VCaP (cell line): Measurements from ENCODE around the gene DNM1.

Experiments used
- H3K27ac ChIP-seq: fragments of 450-650 bp; 2 replicates; pipeline ENCODE4 v1.5.1; 2017
- CTCF ChIP-seq: fragments of 450-650 bp; conservative IDR thresholded peaks from 2 replicates; pipeline ENCODE4 v1.5.1; 2017; ENCODE audit warnings: mild to moderate bottlenecking, moderate library complexity

Gene DNM1

GRCh38 chr9:128216781-128217553 lies 13.8 kb downstream of the DNM1 start:
- no peak overlapping the region for H3K27ac ChIP-seq
- TF ChIP-seq CTCF: no peak

- no peak for TF ChIP-seq CTCF
- peak overlapping the region; percentile 38; the same call in 1 of the 2 replicates for H3K27ac ChIP-seq
Observed at GRCh38 chr9:128218172-128218517, 15.0 kb downstream of the DNM1 start.

- peak overlapping the region; percentile 38; the same call in 1 of the 2 replicates for H3K27ac ChIP-seq
- peak; percentile 21; the same call in 1 of the 2 replicates for TF ChIP-seq CTCF
Observed at GRCh38 chr9:128218518-128219389, 15.6 kb downstream of the DNM1 start.

- TF ChIP-seq CTCF: no peak
- no peak overlapping the region for H3K27ac ChIP-seq
Observed at GRCh38 chr9:128219831-128220230, 16.7 kb downstream of the DNM1 start.

- no peak overlapping the region for H3K27ac ChIP-seq
- no peak for TF ChIP-seq CTCF
Observed at GRCh38 chr9:128222026-128222425, 18.8 kb downstream of the DNM1 start.

DNA sequence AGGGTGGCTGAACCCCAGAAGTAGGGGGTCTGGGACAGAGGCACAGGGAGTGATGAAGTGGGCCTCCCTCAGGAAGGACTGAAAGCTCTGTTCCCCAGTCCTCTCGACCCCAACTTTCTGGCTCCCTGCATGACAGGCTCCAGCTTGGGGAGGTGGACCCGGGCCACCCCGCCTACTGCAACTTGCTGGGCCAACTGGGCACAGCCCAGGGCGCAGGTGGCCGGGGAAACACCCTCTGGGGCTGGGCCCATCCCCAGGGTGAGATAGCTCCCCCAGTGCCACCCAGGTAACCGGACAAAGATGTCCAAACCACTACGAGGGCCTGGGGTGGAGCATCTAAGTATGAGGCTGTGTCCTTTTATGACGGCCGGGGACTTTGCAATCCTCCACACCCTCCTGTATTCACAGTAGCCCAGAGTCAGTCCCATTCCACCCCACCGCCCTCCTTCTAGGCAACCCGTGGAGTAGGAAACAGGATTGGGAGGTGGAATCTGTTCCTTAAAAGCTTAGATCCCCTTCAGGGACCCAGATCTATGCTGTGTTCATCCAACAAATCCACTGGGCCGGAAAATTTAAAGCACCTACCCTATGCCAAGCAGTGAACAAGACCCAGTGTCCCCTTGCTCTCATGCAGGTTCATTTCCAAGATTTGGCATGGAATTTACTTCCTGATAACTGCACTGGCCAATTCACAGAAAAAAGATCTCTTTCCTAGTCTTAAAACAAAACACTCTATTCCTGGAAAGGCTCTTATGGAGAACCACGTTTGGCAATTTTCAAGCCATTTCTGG lies 19.9 kb downstream of the DNM1 start:
- no peak for TF ChIP-seq CTCF
- H3K27ac ChIP-seq: no peak overlapping the region

GRCh38 chr9:128224877-128225276 lies 21.7 kb downstream of the DNM1 start:
- no peak for TF ChIP-seq CTCF
- H3K27ac ChIP-seq: no peak overlapping the region
